Brain microvascular endothelial cell (primary cell): ENCODE data around the gene TCOF1.

ENCODE experiments used
- DNase-seq: peaks from one replicate; pipeline ENCODE4 v3.0.0-alpha.2; 2020
- H3K27ac ChIP-seq: fragments of 250-450 bp; sonication (Bioruptor Pico); 2 replicates; pipeline ENCODE4 v1.5.1; 2020; ENCODE audit warnings: mild to moderate bottlenecking, moderate library complexity
- H3K27me3 ChIP-seq: fragments of 250-450 bp; sonication (Bioruptor Pico); replicated peaks from 2 replicates; pipeline ENCODE4 v1.5.1; 2020; ENCODE audit warnings: mild to moderate bottlenecking
- H3K36me3 ChIP-seq: fragments of 250-450 bp; sonication (Bioruptor Pico); replicated peaks from 2 replicates; pipeline ENCODE4 v1.5.1; 2020; ENCODE audit warnings: mild to moderate bottlenecking
- H3K4me3 ChIP-seq: 2 replicates; pipeline ENCODE4 v1.5.1; 2011; ENCODE audit warnings: low read depth, mild to moderate bottlenecking, control low read depth, low read length, moderate library complexity
- CTCF ChIP-seq: IDR thresholded peaks from 2 replicates; pipeline ENCODE4 v1.5.1; 2011; ENCODE audit warnings: low read depth, mild to moderate bottlenecking, moderate library complexity, low read length, control low read depth, inconsistent platforms; ENCODE audit errors: missing control alignments
- in situ Hi-C: cut with HindIII; loops from 2 replicates; pipeline ENCODE4 v1.10.0; 2017; ENCODE audit warnings: low sequenced_read_pairs, low pct_ligation_motif_present

The TCOF1 gene

DNA sequence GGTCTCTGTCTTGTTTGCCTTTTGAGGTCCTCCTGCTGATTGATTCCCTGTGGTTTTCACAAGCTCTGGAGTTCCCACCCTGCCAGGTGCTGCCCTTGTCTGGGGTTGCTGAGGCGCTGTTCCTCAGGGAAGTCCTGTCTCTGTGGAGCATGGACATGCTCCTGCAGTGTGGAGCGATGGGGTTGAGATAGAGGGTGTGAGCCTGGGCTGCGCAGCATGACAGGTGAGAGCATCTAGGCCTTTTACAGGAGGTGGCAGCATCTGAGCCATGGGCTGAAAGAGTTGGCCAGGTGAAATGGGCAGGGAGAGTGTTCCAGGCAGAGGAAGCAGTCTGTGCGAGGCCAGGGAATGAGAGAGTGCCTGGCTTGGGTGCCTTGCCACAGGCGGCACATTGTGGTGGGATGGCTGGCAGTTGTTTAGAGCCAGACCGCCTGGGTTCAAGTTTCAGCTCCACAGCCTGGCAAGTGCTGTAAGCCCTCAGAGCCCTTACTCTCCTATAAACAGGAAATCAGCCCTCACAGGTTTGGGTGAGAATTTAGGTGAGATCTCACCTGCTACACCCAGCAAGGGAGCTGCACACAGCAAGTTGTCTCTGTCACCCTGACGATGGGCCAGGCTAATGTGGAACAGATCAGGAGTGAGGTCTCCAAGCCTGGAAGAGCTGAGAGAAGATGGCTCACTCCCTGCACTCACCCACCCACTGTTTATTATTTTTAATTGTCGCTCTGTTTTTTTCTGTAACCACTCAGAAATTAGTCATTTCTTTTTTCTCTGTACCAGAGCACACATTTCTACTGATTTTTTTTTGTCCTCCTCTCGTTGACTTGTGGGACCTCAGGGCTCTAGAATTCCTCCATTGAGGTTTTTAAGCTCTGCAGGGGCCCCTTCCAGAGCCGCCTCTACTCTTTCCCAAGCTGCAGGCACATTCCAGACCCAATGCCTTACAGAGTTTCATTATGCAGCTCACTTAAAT, 19.6 kb downstream of the TCOF1 start:
- TF ChIP-seq CTCF = no peak
- in situ Hi-C loops = no loop called here
- no peaks in the 10 kb centered on the region for H3K27me3 ChIP-seq
- H3K27ac ChIP-seq = peak overlapping the region; percentile 80
- H3K36me3 ChIP-seq = peaks cover 82% of the 10 kb centered on the region
- H3K4me3 ChIP-seq = no peak overlapping the region
- DNase-seq = peak; percentile 20

DNA sequence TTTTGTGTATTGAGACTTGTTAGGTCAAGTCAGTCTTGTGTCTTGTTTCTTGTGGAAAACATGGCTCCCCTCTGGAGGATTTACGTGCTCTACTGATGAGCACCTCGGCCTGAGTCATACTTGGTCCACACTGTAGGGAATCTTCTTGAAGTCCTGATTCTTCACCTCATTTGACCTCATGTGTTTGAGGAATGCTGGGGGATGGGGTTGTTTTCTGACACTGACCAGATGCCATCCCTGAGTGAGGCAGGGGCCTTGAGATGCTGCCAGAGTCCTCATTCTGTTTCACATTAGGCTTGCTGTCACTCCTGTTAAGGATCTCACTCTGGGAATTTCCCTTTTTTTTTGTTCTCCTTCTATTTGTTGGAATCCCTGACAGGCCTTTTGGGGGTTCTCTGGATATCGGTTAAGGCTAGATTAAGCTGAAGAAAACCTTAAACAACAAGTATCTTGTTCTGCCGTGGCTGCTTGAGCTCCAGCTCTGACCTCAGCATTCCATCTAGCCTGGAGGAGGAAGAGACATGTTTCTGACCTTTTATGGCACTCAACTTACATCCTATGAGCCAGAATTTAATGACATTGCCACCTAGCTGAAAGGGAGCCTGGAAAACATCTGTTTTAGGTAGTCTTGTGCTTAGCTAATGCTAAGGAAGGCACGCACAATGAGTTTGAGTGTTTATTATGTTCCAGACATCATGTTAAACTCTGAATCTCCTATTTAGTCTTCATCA, 20.6 kb downstream of the TCOF1 start:
- no peak for TF ChIP-seq CTCF
- Histone ChIP-seq H3K36me3 (peaks cover 82% of the 10 kb centered on the region), H3K27me3 (no peaks in the 10 kb centered on the region), H3K27ac (peak overlapping the region; percentile 80), H3K4me3 (no peak overlapping the region)
- peak; percentile 75 for DNase-seq
- in situ Hi-C loops = no loop called here

DNA sequence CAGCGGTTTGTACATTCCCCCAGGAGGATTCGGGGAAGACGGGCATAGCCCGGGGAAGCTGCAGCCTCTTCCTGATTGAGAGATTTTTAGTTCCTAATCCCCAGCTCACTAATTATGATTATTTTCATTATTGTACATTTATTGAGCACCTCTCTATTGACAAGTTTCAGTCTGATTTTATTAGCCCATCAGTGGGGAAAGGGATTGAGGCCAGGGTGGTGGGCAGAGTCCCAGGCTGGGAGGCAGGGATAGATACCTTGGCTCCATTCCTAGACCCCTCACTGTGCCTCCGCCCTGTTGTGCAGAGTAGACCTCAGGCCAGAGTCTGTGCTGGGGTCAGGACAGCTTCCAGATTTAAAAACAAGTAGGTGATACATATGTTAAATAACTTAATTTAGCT, 27.2 kb downstream of the TCOF1 start:
- Histone ChIP-seq H3K4me3 (no peak overlapping the region), H3K36me3 (peaks cover 63% of the 10 kb centered on the region), H3K27ac (no peak overlapping the region), H3K27me3 (no peaks in the 10 kb centered on the region)
- no peak for TF ChIP-seq CTCF
- in situ Hi-C loops = no loop called here
- DNase-seq = no peak

GRCh38 chr5:150386024-150386855, 28.7 kb downstream of the TCOF1 start:
- no peak for DNase-seq
- Histone ChIP-seq H3K36me3 (peaks cover 55% of the 10 kb centered on the region), H3K4me3 (no peak overlapping the region), H3K27ac (no peak overlapping the region), H3K27me3 (no peaks in the 10 kb centered on the region)
- in situ Hi-C loops = no loop called here
- TF ChIP-seq CTCF = no peak

GRCh38 chr5:150389531-150390266, 32.2 kb downstream of the TCOF1 start:
- Histone ChIP-seq H3K4me3 (no peak overlapping the region), H3K36me3 (peaks cover 54% of the 10 kb centered on the region), H3K27ac (no peak overlapping the region), H3K27me3 (no peaks in the 10 kb centered on the region)
- in situ Hi-C loops = no loop called here
- peak; percentile 9 for TF ChIP-seq CTCF
- DNase-seq = no peak
